Vagina (tissue), 2 donors: Measurements from ENCODE around the gene KRT5.

Experiments
- CTCF ChIP-seq, 3 experiments: fragments of 450-650 bp in 2 of 3; fragments of 200-600 bp in 1 of 3; sonication (generic) in 1 of 3; IDR thresholded peaks; one replicate each; pipeline ENCODE4 v1.5.1; 2017 to 2019; ENCODE audit warnings: antibody characterized with exemption in 3 of 3, mild to moderate bottlenecking in 2 of 3, moderate library complexity in 2 of 3
- POLR2A ChIP-seq, 2 donors: fragments of 450-650 bp; IDR thresholded peaks; one replicate each; pipeline ENCODE4 v1.6.1; 2017; ENCODE audit warnings: antibody characterized with exemption in 2 of 2, mild to moderate bottlenecking in 2 of 2, moderate library complexity in 2 of 2
- POLR2AphosphoS5 ChIP-seq, 2 donors: sonication (generic); formaldehyde crosslinking; IDR thresholded peaks; one replicate each; pipeline ENCODE4 v1.9.0; 2017; ENCODE audit warnings: antibody characterized with exemption in 2 of 2, mild to moderate bottlenecking in 2 of 2, low read depth in 1 of 2; ENCODE audit not compliant: insufficient read depth in 1 of 2

GRCh38 chr12:52494100-52494499 is 26.1 kb downstream of the KRT5 start:
- no peak for TF ChIP-seq CTCF (IDR thresholded peaks at IDR 0.05)
- no peak for TF ChIP-seq POLR2A (IDR thresholded peaks at IDR 0.05)
- no peak for TF ChIP-seq POLR2AphosphoS5 (IDR thresholded peaks at IDR 0.05; ENCODE audit: insufficient read depth in 1 of 2, low read depth in 1 of 2)
